Stimulated activated CD8-positive, alpha-beta memory T cell treated with anti-CD3 and anti-CD28 coated beads, Interleukin-7, amount 100 ng/mL, for 4 hours (primary cell): ENCODE measurements around the gene LINC01488.

Source experiments
- DNase-seq, 2 donors: peaks; one replicate each; pipeline ENCODE4 v3.0.0-alpha.2; 2020; ENCODE audit warnings: low read depth in 2 of 2

LINC01488 gene

DNA sequence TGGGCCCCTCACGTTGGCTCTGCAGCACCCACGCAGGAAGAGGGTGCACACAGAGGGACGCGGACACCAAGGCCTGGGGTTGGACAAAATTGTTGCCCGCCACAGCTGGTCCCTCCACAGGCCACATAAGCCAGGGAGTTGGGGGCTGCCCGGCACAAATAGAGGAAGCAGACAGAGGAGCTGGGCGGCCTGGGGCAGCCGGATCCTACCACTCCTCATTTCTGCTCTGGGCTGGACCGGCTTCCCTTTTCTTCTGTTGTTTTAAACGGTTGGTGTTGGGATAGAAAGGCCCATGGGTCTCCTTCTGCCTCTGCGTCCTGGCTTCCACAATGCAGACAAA, 36.4 kb upstream of the LINC01488 start:
- DNase-seq: no peak

DNA sequence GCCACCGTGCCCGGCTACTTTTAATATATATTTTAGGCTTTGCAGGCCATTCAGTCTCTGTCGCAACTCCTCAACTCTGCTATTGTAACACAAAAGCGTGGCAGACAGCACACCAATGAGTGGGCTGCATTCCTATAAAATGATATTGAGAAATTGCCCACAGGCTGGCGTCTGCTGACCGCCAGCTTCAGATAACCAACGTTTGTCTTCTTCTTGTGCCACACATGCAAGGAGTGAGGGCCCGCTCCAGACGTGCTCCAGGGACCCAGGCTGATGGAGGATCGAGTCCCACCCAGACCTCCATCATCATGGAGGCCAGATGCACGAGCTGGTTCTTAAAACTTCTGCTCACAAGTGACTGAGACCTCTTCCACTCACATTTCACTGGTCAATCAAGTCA, 35.4 kb upstream of the LINC01488 start:
- DNase-seq: no peak

DNA sequence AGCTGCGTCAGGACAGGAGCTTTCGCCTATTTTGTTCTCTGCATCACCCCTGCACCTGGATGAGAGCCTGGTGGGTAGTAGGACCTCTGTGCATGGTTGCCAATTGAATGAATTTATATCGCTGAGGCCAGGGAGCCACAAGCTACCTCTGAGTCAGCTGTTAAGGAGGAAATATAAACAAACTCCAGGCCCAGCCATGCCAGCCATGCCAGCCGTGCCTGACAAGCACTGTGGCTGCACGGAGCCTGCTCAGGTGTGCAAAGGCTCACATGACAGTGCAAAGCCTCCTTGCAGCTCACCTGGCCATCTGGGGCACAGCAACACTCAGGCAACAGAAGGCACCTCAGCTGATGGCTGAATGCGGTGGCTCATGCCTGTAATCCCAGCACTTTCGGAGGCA, 33.7 kb upstream of the LINC01488 start:
- no peak for DNase-seq

DNA sequence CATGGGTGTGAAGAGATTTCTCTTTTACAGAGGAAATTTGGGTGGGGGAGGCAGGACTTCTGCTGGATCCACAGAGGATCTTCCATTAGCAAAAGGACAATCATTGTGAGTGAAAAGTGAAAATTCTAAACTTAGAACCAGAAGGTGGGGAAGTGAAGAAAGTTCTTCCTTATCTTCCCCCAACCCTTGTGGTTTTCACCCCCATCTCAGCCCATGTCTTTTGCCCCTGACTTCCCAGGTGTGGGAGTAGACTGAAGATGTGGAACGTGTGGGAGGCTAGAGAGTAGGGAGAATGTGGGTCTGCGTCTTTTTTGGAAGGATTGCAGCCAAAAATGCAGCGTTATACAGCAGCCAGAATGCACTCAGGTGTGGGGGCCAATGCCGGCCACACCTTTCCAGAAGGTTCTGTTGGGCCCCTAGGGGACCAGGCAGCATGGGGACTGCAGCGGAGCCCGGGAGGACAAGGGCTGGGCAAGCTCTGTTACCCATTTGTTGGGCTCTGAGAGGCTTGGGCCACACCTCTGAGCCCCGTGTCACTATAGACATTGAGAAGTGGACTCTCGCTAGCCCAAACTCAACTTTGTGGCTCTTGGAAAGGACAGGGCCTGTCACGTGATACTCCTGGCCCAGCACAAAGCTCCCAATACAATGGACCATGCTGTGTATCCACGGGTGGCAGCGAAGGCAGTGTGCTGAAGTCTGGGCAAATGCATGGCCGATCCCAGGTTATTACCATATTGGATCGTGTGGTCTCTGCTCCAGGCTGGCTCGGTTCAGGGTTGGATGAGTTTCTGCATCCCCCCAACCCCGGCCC, 32.8 kb upstream of the LINC01488 start:
- no peak for DNase-seq

DNA sequence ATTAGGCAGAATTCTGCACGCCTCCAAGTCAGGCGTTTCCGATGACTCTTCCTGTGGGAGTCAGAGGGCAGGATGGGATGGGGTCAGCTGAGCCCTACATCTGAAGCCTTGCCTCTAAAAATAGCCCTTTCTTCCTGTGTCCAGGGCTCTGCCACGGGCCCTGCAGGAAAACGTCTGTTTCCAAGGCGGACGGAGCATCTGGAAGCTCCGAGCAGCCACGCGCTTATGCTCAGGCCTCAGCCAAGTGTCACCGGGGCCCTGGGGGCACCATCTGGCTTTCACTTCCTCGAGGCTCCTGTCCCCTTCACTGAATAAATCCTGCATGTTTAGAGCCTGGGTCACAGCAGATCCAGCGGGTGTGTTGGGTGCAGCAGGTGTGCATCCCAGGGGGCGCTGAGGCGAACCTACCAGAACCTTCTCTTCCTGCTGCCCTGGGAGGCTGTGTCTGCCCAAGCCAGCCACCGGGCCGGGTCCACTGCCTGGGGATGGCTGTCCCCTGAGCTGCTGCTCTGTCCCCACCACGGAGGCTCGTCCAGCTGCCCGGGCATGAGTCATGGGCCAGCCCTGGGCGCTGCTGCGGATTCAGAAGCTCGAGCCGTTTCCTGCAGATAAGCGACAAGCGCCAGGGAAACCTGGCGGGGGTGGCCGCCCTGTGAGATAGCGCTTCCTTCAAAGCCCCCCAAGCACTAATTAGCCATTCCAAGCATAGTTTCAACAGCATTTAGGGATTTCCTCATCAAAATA, 32.0 kb upstream of the LINC01488 start:
- no peak for DNase-seq

DNA sequence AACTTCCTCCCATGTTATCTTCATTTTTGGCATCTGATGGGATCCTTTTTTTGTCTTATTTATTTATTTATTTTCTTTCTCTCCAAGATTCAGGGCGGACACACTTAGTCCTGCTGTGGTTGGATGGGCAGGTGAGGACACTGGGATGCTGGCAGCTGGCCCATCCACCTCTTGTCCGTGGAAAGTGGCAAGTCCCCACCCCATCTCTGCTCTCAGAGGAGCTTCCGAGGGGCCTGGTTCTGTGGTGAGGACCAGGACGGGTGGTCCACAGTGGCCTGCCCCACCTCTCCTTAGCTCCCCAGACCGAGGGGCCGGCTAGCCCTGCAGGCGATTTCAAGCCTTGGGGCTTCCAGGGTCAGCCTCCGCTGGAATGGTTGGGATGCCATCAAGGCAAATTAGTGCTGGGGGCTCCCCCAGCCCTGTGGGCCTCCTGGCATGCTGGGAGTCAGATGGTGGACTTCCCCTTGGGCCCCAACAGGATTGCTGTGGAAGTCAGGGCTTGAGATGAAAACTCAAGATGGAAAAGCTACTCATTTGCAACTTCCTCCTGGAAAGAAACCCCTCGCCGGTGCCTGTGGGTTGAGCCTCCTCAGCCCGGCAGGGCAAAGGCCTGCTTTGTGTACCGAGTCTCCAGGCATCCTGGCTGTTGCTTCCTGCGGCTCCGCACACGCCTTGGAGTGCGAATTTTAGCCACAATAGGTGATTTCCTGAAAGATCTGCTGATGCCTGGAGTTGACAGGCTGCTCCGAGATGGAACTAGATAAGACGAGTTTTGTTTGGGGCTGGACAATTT, 31.2 kb upstream of the LINC01488 start:
- no peak for DNase-seq

DNA sequence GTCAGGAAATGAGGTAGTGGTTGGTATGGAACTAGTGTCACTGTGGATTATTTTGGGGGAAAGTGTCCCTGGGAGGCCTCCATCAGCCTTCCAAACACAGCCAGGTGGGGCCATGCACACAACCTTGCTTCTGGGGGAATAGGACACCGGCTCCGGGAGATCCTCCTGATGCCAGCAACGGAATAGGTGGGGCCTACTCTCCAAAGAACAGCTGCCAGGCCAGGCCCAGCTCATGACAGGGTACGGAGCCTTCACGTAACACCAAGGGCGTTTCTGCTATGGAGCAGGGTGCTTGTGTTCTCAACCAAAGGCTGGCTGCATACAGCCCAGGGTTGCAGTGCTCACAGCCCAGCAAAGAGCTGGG, 30.6 kb upstream of the LINC01488 start:
- DNase-seq: no peak

DNA sequence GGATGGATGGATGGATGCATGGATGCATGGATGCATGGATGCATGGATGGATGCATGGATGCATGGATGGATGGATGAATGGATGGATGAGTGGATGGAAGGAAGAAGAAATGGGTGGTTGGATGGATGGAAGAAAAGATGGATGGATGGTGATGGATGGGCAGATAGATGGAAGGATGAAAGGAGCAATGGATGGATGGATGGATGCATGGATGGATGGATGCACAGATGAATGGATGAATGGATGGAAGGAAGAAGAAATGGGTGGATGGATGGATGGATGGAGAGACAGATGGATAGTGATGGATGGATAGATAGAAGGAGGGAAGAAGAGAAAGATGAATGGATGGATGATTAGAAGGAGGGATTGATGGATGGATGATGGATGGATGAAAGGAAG, 30.2 kb upstream of the LINC01488 start:
- DNase-seq: no peak

DNA sequence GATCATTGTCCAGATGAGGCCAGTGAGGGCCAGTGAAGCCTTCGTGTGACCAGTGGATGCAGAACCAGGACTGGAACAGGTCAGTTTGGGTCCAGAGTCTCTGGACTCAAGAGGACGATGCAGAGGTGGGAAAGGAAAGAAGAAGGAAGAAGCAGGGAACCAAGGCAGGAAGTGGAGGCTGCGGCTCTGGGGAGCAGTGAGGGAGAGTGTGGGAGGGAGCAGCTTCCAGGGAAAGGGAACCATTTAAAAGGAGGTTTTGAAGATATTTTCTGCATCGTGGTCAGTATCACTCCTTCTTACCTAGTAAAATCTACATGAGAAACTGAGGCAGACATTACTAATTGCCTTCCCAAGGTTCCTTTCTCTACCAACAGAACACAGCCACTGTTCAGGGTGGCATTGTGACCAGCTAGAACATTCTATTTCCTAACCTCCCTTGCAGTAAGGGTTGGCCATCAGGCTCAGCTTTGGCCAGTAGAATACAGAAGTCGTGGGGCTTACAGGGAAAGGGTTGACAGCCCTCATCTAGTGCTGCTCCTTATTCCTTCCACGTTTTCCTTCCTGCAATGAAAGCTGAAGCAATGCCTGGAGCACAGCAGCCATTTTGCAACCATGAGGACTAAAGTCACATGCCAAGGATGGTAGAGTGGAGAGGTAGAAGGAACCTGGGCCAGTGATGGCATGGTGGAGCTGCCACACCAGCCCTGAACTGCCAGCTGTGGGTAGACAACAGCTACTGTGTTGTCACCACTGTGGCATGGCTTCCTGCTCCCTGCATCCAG, 29.1 kb upstream of the LINC01488 start:
- no peak for DNase-seq

DNA sequence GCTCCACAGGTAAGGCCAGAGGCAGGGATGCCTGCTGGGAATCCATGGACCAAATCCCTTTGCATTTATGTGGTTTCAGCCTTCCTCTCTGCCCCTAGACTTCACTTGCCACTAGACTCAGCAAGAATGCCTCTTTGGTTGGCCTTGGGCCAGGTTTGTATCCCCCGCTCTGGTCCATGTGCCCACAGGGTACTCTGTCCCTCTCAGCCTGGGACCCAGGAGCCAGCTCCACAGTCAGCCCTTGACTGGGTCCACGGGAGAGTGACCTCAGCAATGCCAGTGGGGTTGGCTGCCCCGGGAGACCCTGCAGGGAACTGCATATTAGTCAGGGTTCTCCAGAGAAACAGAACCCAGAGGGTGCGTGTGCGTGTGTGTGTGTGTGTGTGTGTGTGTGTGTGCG, 28.3 kb upstream of the LINC01488 start:
- DNase-seq: no peak

DNA sequence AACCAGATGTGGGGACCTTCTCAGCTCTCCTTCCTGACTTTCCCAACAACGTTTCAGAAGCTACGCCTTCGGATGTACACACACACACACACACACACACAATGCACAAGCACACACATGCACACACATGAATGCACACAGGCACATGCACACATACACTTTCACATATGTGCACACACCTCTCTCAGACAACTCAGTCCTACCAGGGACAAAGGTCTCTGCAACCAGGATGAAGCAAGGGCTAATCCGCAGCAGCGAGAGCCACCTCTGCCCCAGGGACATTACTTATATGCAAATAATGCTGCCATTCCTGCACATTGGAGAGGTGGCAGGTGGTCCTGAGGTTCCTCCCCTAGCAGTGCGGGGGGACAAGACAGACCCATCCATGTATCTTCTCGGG, 27.4 kb upstream of the LINC01488 start:
- no peak for DNase-seq

DNA sequence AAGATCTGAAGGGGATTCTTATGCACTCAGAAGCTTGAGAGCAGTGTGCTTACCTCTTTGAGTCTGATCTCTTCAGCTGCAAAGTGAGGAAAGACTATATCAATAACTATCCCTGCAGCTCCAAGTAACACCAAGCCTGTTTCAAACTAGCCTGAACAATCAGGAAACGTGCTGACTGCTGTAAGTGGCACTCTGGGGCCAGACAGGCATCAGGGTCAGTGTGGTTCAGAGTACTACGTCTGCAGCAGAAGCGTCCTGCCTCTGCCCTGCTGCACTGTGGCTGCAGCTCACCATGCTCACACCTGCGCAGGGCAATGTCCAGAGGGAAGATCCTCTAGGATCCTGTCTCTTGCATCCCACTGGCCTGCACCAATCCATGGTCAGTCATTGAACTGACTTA, 25.5 kb upstream of the LINC01488 start:
- DNase-seq: no peak

DNA sequence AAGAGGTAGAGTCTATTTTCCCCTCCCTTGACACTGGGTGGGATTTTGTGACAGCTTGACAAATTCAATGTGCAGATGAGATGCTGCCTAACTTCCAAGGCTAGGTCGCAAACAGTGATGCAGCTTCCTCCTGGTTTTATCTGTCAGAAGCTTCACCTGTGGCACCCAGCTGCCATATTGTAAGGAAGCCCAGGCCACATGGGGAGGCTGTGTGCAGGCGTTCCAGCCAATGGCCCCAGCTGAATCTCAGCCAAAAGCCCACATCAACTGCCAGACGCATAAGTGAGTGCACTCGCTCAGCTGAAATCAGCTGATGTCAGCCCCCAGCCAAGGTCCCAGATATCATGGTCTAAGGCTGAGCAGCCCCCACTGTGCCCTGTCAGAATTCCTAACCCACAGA, 24.8 kb upstream of the LINC01488 start:
- DNase-seq: no peak

DNA sequence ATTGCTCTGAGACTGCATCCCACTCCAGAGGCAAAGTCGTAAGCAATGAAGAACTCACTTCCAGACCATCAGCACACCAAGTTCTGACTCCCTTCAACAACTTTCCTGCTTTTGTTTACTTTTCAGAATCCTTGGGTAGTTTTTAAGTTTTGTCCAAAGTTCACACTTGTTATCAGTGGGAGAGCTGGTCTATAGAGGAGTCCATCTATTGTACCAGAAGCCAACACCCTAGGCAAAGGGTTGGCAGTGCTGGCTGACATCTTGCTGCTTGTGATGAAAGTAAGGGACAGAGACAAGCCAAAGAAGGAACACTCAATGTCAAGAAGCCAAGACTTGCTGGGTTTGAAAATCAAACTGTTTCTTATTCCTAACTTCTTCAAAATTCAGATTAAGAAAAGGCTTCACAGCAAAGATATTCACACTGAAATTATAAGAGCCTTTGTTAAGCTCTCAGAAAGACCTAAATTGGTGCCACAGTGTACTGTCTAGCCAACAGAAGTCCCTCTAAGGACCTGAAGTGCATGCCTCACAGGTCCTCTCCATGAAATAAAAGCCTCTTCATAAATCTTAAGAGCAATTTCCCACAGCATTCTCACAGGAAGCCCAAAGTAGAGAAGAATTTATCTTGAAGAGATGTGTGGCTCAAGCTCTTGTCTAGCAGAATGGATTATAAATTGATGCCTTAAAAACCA, 21.5 kb upstream of the LINC01488 start:
- no peak for DNase-seq

DNA sequence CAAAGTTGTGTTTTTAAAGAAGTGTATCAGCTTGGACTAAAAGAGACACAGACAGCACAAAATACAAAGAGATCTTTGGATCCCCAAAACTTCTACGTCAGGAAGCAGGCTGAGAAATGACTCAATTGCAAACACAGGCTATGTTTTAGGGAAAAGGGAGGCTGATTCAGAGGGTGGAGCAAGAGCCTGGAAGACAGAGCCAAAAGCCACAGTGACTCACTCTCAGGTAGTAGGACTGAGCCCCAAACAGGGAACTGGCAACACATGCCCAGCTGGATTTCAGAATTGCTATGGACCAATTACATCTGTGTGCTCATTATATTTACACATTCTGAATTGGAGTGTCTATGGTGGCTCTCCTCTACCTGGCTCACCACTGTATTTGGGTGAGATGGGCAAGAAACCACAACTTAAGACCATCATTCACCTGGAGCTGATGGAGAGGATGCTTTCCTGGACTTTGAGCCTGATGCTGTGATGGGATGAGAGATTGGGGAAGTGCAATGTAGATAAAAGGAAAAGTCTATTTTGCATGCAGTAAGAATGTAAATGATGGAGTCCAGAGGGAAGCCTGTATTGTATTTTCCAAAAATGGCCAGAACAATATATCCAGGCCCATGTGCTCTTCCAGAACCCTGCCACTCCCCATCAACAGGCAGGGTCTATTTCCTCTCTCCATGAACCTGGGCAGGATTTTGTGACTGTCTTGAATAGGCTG, 20.8 kb upstream of the LINC01488 start:
- no peak for DNase-seq

DNA sequence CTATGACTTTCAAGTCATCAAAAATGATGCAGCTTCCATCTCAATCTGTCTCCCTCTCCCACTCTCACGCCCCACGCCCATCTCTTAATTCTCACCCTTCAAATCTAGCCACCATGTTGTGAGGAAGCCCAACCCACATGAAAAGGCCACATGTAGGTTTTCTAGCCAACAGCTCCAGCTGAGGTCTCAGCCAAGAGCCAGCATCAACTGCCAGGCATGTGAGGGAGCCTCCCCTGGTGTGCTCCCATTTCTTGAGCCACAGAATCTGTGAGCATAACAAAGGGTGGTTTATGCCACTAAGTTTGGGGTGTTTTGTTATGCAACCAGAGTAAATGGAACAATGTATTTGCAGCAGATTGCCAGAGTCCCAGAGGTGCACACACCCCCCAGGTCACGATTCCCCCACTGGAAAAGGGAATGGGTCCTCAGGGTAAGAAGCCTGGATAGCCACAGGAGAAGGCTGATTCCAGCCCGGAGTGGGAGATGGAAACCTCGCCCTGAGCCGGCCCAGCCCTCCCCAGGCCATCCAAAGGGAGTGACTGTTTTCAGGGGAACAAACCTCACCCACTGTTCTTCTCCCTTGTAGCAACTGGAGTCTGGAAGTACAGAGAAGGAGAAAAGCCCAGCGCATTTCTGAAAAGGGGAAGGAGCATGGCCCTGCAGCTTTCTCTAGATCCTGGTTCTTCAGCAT, 20.0 kb upstream of the LINC01488 start:
- no peak for DNase-seq

DNA sequence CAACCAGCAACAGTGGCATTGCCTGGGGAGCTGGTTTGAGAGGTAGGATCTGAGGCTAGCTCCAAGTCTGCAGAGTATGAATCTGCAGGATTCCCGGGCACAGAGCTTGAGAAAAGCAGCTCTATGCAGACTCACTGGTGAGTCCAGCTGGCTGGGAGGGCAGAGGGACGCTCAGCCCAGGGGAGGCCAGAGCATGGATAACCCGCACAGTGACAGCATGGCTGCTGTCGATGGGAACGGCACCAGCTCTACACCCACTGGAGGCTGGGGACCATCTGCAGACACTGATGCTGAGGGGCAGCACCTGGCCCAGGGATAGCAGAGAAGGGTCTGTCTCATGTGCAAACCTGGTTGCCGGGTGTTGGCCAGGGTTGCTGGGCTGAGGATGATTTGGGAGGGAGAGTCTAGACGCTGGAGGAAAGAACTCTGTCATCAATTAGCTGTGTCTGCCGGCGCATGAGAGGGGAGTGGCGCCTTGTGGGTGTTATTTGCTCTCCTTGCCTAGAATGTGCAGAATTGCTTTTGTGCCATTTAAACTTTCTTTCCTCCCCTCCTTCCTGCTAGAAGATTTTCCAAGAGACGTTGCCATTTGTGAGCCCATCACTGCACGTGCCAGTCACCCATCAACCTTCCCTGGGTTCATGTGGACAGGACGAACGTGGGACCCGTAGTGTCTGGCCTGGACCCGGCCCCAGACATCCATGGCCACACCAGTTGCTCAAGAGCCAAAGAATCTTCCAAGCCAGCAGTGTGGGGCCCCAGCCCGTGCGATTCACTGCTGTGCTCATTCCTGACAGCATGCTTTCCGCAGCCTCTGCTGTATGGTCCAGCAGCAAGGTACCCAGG, 19.1 kb upstream of the LINC01488 start:
- no peak for DNase-seq

DNA sequence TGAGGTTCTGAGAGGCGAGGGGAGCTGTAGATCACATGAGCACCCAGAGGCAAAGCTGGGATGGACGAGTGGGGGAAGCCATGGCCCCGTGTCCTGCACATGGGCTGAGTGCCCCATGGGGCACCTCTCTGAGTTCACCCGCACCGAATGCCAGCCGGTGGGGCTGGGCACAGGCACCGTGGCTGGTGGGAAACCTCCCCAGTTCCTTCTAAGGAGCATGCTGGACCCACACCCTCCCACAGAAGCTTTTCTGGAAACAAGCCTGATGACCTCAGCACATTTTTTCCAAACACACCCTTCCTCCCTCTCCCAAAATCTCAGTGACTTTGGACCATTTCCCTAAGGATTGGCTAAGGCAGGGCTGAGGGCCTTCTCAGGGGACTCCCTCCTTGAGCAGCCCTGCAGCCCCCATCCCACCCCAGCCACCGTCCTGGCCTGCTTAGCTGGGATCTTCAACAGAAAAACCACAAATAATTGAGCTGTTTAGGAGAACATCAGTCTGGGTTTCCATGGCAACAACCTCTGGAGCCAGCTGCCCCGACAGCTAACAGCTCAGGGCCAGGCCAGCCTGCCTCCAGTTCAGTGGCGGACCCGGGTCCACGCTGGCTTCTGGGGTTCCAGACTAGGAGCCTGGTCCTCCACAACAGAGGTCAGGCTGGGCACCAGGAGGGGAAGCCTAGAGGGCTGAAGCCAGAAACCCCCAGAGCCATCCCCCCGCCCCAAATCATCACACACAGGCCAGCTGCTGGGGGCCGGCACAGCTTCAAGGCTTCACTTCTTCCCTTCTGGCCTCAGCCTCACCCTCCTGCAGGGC, 18.1 kb upstream of the LINC01488 start:
- no peak for DNase-seq
